B cell (primary cell): ENCODE measurements around the gene BMP8A.
"Not testable (repeated sequence)": the region's sequence is repeated elsewhere in the genome, so short reads cannot be mapped to it uniquely, and the experiment has no call there.

Experiments used
- EZH2 ChIP-seq: IDR thresholded peaks from 2 replicates; pipeline ENCODE4 v1.6.1; 2012; ENCODE audit warnings: borderline replicate concordance, low read depth, mild to moderate bottlenecking, moderate library complexity, low read length; ENCODE audit not compliant: insufficient read depth, poor library complexity, severe bottlenecking
- TF ChIP-seq, protein P1 (sequence below): fragments of 200-600 bp; IDR thresholded peaks from one replicate; pipeline ENCODE4 v1.8.0; 2022; ENCODE audit warnings: antibody characterized with exemption, mild to moderate bottlenecking

DNA sequence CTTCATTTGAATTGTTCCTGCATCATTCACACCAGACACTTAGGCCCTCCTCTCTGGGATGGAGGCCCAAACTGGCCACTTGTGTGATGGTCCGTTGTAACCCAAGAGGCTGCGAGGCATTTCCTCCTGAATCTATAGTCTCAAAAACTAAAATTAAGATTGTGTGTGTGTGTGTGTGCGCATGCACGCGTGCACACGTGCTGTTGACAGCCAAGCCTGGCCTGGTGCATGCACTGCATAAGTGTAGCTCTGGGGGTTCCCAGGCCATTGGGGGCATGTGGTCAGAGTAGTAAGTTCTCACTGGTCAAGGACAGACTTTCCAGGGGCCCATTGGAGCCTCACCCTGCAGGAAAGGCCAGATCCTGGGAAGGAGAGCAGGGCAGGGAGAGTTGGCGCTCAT is 26.5 kb downstream of the BMP8A start:
- TF ChIP-seq EZH2: not testable (repeated sequence)
- TF ChIP-seq, protein P1, sequence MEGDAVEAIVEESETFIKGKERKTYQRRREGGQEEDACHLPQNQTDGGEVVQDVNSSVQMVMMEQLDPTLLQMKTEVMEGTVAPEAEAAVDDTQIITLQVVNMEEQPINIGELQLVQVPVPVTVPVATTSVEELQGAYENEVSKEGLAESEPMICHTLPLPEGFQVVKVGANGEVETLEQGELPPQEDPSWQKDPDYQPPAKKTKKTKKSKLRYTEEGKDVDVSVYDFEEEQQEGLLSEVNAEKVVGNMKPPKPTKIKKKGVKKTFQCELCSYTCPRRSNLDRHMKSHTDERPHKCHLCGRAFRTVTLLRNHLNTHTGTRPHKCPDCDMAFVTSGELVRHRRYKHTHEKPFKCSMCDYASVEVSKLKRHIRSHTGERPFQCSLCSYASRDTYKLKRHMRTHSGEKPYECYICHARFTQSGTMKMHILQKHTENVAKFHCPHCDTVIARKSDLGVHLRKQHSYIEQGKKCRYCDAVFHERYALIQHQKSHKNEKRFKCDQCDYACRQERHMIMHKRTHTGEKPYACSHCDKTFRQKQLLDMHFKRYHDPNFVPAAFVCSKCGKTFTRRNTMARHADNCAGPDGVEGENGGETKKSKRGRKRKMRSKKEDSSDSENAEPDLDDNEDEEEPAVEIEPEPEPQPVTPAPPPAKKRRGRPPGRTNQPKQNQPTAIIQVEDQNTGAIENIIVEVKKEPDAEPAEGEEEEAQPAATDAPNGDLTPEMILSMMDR: not testable (repeated sequence)
